PC-3 (cell line): ENCODE data around the gene FAM25A. TPM values are rescaled to one million over a fixed set of nuclear protein-coding genes. Genes with fewer than 3 reads are reported as not detected.
"Not testable (repeated sequence)": the region's sequence is repeated elsewhere in the genome, so short reads cannot be mapped to it uniquely, and the experiment has no call there.

ENCODE experiments used
- ATAC-seq: fragments of 200-7000 bp; cut with Tn5 transposase; 2 replicates; pipeline ENCODE4 v1.9.1; 2020; ENCODE audit warnings: mild to moderate bottlenecking, moderate library complexity
- BruUV-seq: library from RNA; stranded (reverse); fragments of 400-500 nt; replicated peaks from 2 replicates; lab custom pipeline; 2021; lab: Mats Ljungman, UMichigan
- CTCF ChIA-PET: fragments of 300-600 bp; sonication (Branson Sonifier 250); formaldehyde crosslinking; loops from one replicate; lab custom pipeline; 2022; ENCODE audit warnings: antibody characterized with exemption; lab: Charles Lee
- POLR2A ChIA-PET: fragments of 300-600 bp; sonication (Branson Sonifier 250); formaldehyde crosslinking; loops from one replicate; lab custom pipeline; 2022; ENCODE audit warnings: antibody characterized with exemption; ENCODE audit not compliant: unreplicated experiment; lab: Charles Lee
- DNase-seq: peaks from one replicate; pipeline ENCODE4 v3.0.0-alpha.2; 2015
- H2AFZ ChIP-seq: fragments of 300-600 bp; sonication (generic); 2 replicates; pipeline ENCODE4 v1.6.0; 2016; ENCODE audit warnings: antibody characterized with exemption, low read length
- H3F3A ChIP-seq: fragments of 300-600 bp; sonication (generic); one replicate; pipeline ENCODE4 v1.6.0; 2017; ENCODE audit warnings: antibody characterized with exemption, low read length, control low read depth, mild to moderate bottlenecking; ENCODE audit not compliant: unreplicated experiment
- H3K27ac ChIP-seq: fragments of 300-600 bp; sonication (generic); 2 replicates; pipeline ENCODE4 v1.5.1; 2016; ENCODE audit warnings: mild to moderate bottlenecking, low read length
- H3K27me3 ChIP-seq: fragments of 300-600 bp; sonication (generic); 2 replicates; pipeline ENCODE4 v1.6.1; 2016; ENCODE audit warnings: low read length, mixed read lengths
- H3K36me3 ChIP-seq: fragments of 300-600 bp; sonication (generic); 2 replicates; pipeline ENCODE4 v1.6.1; 2016; ENCODE audit warnings: low read depth, mixed run types, low read length, mixed read lengths
- H3K4me1 ChIP-seq: fragments of 300-600 bp; sonication (generic); 2 replicates; pipeline ENCODE4 v1.5.1; 2016; ENCODE audit warnings: low read length; ENCODE audit not compliant: insufficient read depth
- H3K4me2 ChIP-seq: fragments of 300-600 bp; sonication (generic); 2 replicates; pipeline ENCODE4 v1.6.0; 2016; ENCODE audit warnings: low read length
- H3K4me3 ChIP-seq: fragments of 300-600 bp; sonication (generic); 2 replicates; pipeline ENCODE4 v1.5.1; 2016; ENCODE audit warnings: mild to moderate bottlenecking, low read length, mixed read lengths
- H3K79me2 ChIP-seq: fragments of 300-600 bp; sonication (generic); 2 replicates; pipeline ENCODE4 v1.6.1; 2017; ENCODE audit warnings: low read length, mixed read lengths
- H3K9ac ChIP-seq: fragments of 300-600 bp; sonication (generic); 2 replicates; pipeline ENCODE4 v1.6.0; 2016; ENCODE audit warnings: mild to moderate bottlenecking, low read length
- H3K9me2 ChIP-seq: fragments of 300-600 bp; sonication (generic); replicated peaks from 2 replicates; pipeline ENCODE4 v1.6.1; 2016; ENCODE audit warnings: mixed run types, low read length, mixed read lengths
- H3K9me3 ChIP-seq: fragments of 300-600 bp; sonication (generic); 2 replicates; pipeline ENCODE4 v1.6.1; 2016; ENCODE audit warnings: low read length, mixed read lengths
- H4K20me1 ChIP-seq: fragments of 300-600 bp; sonication (generic); 2 replicates; pipeline ENCODE4 v1.6.1; 2016; ENCODE audit warnings: low read length, mixed read lengths
- EZH2 ChIP-seq: fragments of 300-600 bp; sonication (generic); IDR thresholded peaks from one replicate; pipeline ENCODE4 v1.6.1; 2017; ENCODE audit warnings: antibody characterized with exemption, mild to moderate bottlenecking, low read length; ENCODE audit not compliant: unreplicated experiment
- EZH2phosphoT487 ChIP-seq: fragments of 300-600 bp; sonication (generic); IDR thresholded peaks from 2 replicates; pipeline ENCODE4 v1.6.1; 2018; ENCODE audit warnings: mild to moderate bottlenecking, antibody characterized with exemption, low read length, borderline replicate concordance
- intact Hi-C: fragments of 100-400 bp; cut with micrococcal nuclease; formaldehyde crosslinking; loops from 2 replicates; pipeline ENCODE4 v1.9.0; 2023
- total RNA-seq: library from RNA; depleted of rRNA; stranded (reverse); fragments of >200 nt; gene quantifications from 2 replicates; pipeline ENCODE4 v1.2.3, GENCODE V29; 2014
- TF ChIP-seq, protein P1 (sequence below): fragments of 300-600 bp; sonication (generic); conservative IDR thresholded peaks from 2 replicates; pipeline ENCODE4 v1.5.1; 2017; ENCODE audit warnings: antibody characterized with exemption, low read depth, mild to moderate bottlenecking, low read length

Gene FAM25A
- total RNA-seq, 1 experiment from 2014 or later: 11.4 TPM

- no peak overlapping the region for H3K9ac ChIP-seq
- POLR2A ChIA-PET: no interaction called here
- DNase-seq: no peak
Measured at GRCh38 chr10:86988520-86988919, 31.6 kb upstream of the FAM25A start.

DNA sequence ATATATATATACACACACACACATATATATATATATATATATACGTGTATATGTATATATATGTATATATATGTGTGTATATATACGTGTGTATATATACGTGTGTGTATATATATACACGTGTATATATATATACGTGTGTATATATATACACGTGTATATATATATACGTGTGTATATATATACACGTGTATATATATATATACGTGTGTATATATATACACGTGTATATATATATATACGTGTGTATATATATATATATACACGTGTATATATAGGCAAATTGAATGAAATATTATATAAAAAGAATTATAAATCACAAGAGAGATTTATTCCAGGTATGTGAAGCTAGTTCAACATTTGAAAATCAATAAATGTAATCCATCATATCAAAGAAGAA is 28.7 kb upstream of the FAM25A start:
- H3K27ac ChIP-seq, H3K4me1 ChIP-seq, DNase-seq, BruUV-seq, H3K9me2 ChIP-seq, H3K4me3 ChIP-seq, H3K27me3 ChIP-seq, H3K79me2 ChIP-seq, H3K36me3 ChIP-seq, H2AFZ ChIP-seq, H3K4me2 ChIP-seq, intact Hi-C loops, H4K20me1 ChIP-seq, ATAC-seq, POLR2A ChIA-PET, CTCF ChIA-PET, H3F3A ChIP-seq, H3K9me3 ChIP-seq, H3K9ac ChIP-seq: not testable (repeated sequence)

More at GRCh38 chr10:86988520-86988919, 31.6 kb upstream of the FAM25A start:
- Histone ChIP-seq H4K20me1 (no peaks in the 10 kb centered on the region), H3K79me2 (no peaks in the 10 kb centered on the region), H3K9me2 (no peaks in the 10 kb centered on the region), H3K27ac (no peak overlapping the region), H3K4me1 (no peaks in the 10 kb centered on the region), H3K9me3 (no peaks in the 10 kb centered on the region), H2AFZ (no peak overlapping the region), H3K4me2 (no peak overlapping the region), H3K4me3 (no peak overlapping the region), H3K27me3 (no peaks in the 10 kb centered on the region), H3K36me3 (no peaks in the 10 kb centered on the region), H3F3A (no peaks in the 10 kb centered on the region)
- intact Hi-C loops: no loop called here
- CTCF ChIA-PET: no interaction called here
- no peak for ATAC-seq
- TF ChIP-seq EZH2: no peak
- TF ChIP-seq EZH2phosphoT487: no peak
- TF ChIP-seq, protein P1, sequence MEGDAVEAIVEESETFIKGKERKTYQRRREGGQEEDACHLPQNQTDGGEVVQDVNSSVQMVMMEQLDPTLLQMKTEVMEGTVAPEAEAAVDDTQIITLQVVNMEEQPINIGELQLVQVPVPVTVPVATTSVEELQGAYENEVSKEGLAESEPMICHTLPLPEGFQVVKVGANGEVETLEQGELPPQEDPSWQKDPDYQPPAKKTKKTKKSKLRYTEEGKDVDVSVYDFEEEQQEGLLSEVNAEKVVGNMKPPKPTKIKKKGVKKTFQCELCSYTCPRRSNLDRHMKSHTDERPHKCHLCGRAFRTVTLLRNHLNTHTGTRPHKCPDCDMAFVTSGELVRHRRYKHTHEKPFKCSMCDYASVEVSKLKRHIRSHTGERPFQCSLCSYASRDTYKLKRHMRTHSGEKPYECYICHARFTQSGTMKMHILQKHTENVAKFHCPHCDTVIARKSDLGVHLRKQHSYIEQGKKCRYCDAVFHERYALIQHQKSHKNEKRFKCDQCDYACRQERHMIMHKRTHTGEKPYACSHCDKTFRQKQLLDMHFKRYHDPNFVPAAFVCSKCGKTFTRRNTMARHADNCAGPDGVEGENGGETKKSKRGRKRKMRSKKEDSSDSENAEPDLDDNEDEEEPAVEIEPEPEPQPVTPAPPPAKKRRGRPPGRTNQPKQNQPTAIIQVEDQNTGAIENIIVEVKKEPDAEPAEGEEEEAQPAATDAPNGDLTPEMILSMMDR: no peak
- BruUV-seq: no TSS peak

DNA sequence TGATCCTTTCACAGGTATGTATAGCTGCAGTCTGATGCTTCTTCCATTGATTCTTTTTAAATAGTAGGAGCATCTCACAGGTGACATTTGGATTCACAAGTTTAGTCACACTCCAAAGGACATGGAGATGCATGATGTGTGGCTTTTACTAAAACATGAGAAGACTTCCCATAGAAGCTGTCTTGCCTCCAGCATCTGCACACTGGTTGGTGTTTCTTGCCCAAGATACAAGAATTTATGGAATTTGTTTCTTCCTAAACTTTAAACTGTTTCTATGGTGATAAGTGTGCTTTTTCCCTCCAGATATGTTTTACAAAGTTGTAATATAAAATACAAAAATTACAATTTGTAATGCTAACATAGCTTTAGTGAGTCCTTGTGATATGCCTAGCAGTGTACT is 27.6 kb upstream of the FAM25A start:
- CTCF ChIA-PET: no interaction called here
- Histone ChIP-seq H3K9me2 (no peaks in the 10 kb centered on the region), H3K79me2 (no peaks in the 10 kb centered on the region), H3K27ac (no peak overlapping the region), H3K4me1 (no peaks in the 10 kb centered on the region), H3K9ac (no peak overlapping the region), H3K4me3 (no peak overlapping the region), H3K4me2 (no peak overlapping the region), H3K9me3 (no peaks in the 10 kb centered on the region), H3K36me3 (no peaks in the 10 kb centered on the region), H3K27me3 (no peaks in the 10 kb centered on the region), H2AFZ (no peak overlapping the region), H3F3A (no peaks in the 10 kb centered on the region), H4K20me1 (no peaks in the 10 kb centered on the region)
- ATAC-seq (no peak), DNase-seq (no peak)
- TF ChIP-seq EZH2phosphoT487 (no peak), EZH2 (no peak)
- TF ChIP-seq, protein P1: no peak
- intact Hi-C loops: no loop called here
- BruUV-seq: no TSS peak
- POLR2A ChIA-PET: no interaction called here
